ENCODE results near the gene FLT4.
"Not testable (repeated sequence)": the region's sequence is repeated elsewhere in the genome, so short reads cannot be mapped to it uniquely, and the experiment has no call there.

The FLT4 gene

DNA sequence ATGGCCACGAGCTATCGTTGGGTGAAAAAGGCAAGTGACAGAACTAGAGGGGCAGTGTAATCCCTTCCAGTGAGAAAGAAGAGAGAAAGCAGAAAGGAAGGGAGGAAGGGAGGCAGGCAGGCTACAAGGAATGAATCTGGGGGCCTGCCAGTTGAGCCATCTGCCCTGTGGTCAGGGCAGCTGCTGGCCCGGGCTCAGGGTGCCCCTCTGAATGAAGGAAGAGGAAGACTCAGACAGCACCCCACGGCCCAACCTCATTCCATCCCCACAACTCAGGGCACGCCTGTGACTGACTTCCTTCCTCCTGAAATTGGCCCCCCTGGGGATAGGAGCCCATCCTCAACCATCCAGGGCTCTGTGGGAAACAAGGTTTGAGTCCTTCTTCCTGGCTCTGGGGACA lies 20.3 kb upstream of the FLT4 start:
- DNase-seq, result no peak

GRCh38 chr5:180668835-180669596 lies 19.6 kb upstream of the FLT4 start:
- DNase-seq, result no peak

GRCh38 chr5:180666812-180667211 lies 17.4 kb upstream of the FLT4 start:
- DNase-seq, result no peak

DNA sequence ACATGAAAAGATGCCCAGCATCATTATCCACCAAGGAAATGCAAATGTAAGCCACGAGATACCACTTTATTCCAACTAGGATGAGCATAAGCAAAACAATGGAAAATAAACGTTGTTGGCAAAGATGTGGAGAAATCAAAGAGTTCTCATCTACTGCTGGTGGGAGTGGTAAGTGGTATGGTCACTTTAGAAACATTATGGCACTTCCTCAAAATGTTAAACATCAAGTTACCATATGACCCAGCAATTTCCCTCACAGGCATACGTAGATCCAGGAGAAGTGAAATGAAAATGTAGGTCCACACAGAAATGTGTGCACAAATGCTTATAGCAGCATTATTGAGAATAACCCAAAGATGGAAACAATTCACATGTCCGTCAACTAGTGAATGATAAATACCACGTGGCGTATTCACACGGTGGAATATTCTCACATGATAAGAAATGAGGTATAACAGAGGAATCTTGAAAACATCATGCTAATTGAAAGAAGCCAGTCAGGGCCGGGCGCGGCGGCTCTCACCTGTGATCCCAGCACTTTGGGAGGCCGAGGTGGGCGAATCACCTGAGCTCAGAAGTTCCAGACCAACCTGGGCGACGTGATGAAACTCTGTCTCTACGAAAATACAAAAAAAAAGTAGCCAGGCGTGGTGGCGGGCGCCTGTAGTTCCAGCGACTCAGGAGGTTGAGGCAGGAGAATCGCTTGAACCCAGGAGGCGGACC lies 16.4 kb upstream of the FLT4 start:
- DNase-seq, result no peak

DNA sequence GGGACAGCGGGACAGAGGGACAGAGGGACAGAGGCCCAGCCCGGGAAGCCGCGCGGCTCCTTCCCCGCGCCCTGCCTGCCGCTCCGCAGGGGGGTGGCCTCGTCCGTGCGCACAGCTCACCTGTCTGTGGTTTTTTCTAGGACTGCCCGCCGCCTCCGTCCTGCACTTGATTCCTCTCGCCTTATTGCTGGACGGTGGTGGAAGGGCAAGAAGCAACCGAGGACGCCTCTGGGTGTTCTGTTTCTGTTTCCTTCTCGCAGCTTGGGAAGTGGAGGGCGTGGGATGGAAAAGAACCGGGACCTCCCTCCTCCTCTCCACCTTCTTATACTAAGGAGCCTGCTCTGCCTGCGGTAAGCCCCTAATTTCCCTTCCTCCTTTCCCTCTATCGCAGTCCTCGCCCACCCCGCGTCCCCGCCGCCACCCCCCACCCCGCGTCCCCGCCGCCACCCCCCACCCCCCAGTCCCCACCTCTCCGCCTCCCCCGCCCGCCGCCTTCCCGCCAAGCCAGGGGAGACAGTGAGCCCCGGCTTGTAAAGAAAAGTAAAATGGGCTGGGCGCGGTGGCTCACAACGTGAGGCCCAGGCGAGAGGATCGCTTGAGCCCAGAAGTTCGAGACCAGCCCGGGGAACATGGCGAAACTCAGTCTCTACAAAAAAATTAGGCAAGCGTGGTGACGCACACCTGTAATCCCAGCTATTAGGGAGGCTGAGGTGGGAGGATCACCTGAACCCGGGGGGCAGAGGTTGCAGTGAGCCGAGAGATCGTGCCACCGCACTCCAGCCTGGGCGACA lies 9.6 kb upstream of the FLT4 start:
- no peak for DNase-seq

DNA sequence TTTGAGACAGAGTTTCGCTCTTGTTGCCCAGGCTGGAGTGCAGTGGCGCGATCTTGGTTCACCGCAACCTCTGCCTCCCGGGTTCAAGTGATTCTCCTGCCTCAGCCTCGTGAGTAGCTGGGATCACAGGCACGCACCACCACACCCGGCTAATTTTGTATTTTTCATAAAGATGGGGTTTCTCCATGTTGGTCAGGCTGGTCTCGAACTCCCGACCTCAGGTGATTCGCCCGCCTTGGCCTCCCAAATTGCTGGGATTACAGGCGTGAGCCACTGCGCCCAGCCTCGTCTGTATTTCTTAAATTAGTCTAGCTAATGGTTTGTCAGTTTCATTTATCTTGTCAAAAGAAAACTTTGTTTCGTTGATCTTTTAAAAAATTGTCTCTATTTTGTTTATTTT lies 5.8 kb upstream of the FLT4 start:
- not testable (repeated sequence) for DNase-seq

DNA sequence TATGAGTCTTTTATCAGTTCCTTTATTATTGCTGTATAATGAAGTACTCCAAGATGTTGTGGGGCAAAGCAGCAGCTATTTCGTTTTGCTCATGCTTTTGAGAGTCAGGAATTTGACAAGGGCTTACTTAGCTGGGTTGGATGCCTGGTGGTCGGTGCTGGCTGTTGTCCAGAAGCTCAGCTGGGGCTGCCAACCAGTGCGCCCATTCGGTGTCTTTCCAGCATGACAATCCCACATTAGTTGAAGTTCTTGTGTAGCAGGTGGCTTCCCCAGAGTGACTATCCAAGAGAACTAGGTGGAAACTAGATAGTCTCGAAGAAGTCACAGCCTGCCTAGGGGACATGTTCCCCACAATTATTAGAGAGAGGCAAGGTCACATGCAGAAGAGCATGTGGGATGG lies 3.4 kb upstream of the FLT4 start:
- no peak for DNase-seq

GRCh38 chr5:180652346-180652745 lies 2.9 kb upstream of the FLT4 start:
- DNase-seq, result no peak

DNA sequence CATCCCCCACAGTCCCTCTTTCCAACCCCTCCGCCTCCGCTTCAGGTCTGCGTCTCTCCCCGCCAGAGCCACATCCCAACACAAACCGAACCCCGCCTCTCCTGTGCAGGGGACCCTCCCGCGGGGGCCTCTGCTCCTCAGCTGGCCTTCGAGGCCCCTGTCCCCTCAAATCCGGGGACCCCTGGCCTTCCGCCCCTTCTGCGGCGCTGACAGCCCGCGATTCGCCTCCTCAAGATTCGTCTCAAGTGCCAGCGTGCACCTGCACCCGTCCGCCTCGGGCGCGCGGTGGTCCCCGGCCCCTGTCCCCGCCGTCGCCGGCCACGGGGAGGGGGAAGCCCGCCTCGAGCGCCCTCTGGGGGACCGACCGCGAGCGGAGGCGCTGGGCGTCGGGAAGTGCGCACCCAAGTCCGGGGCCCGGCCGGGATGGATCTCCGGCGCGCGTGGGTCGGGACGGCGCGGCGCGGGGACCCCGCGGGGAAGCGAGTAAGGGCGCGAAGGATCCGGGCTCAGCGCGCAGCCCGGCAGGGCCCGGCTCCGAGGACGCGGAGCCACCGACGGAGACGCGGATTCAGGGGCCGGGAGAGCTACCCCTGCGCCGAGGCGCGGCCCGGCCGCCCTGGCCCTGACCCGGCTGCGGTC lies 623 bp downstream of the FLT4 start:
- no peak for DNase-seq

DNA sequence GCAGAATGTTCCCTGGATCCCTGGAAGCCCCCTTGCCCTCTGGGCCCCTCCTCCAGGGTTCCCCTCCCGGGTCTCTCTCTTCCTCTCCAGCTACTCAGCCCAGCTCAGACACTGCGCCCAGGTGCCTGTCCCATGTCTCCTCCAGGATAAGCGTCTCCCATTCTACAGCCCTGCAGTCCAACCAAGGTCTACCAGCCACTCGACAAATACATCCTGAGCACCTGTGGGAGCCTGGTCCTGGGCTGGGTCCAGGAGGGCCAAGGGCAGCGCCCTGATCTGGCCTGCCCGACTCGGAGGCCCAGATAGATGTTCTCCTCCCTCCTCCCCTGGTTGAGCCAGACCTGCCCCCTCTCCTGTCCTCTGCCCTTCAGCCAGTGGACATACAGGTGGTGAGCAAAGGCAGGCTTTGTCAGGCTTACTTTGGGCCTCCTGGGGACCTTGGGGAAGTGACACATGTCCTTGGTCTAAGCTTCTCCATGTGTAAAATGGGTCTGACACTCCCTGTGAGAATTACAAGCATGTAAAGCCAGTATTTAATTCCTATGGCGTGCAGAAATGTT lies 1.4 kb downstream of the FLT4 start:
- DNase-seq, result no peak

GRCh38 chr5:180647465-180647864 lies 1.9 kb downstream of the FLT4 start:
- DNase-seq, result no peak

DNA sequence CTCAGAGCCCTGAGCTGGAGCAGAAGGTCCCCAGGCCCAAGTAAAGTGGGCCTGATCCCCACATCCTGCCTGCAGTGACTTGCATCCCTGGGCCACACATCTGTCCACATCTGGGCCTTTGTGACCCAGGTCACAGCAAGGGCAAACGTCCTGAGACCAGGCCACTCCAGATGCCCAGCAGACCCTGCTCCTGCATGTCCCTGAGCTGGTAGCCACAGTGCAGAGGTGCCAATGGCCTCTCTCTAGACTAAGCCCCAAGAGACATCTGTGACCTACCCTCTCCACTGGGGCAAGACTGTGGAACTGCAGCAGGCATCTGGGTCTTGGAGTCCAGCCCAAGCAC lies 2.5 kb downstream of the FLT4 start:
- DNase-seq, result no peak

DNA sequence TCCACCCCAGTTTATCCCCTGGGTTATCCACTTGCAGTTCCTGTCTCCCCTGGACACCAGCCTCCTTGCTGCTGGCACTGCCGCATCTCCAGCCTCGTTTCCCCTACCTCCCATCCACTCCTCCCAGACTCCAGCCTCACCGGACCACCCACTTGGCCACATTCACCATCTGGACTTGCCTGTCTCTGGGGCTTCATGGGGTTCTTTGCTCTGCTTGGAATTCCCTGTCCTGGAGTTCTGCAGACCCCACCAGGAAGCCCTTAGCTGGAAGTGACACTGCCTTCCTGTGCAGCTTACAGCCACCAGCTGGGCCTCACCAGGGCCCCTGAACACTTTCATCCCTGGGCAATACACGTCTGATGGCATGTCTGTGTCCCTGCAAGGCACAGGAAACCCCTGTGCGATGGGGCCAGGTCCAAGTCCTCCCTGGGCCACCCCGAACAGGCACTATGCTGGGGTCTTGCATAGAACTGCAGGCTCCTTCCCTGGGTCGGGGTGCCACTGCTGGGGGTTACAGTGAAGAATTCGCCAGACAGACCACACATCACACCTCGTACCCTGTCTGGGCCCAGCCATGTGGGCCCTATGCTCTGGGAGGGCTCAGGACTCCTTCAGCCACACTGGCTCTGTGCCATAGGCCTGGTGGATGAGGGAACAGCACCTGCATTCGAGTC lies 3.0 kb downstream of the FLT4 start:
- DNase-seq, result no peak

GRCh38 chr5:180645274-180646204 lies 3.9 kb downstream of the FLT4 start:
- DNase-seq, result no peak

DNA sequence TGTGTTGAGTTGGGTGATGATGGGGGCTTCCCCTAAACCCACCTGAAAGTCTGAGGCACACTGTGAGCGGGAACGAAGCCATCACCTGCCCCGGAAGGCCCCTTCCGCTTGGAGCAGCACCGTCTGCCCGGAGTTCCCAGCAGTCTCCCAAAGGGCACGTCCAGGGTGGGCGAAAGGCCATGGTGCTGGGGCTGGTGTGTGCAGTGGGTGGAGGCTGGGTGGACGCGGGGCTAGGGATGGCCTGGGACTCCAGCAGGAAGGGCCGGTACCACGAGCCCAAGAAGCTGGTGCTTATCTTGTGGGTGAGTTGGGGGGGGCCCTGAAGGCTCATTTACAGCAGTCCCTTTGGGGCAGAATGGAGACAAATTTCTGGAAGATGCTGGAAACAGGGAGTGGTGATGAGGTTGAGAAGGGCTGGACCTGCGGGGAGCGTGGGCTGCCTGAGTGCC lies 4.6 kb downstream of the FLT4 start:
- no peak for DNase-seq

- DNase-seq, result no peak
Observed at GRCh38 chr5:180644129-180644824, 5.1 kb downstream of the FLT4 start.

- DNase-seq, result no peak
Observed at GRCh38 chr5:180643191-180643851, 6.1 kb downstream of the FLT4 start.

GRCh38 chr5:180642779-180643178 lies 6.6 kb downstream of the FLT4 start:
- DNase-seq, result no peak

- DNase-seq, result no peak
Observed at GRCh38 chr5:180642181-180642775, 7.1 kb downstream of the FLT4 start.

GRCh38 chr5:180641566-180641900 lies 7.9 kb downstream of the FLT4 start:
- DNase-seq, result no peak

Data from stimulated activated naive CD4-positive, alpha-beta T cell treated with Interleukin-2 at 50 U/mL for 16 hours (primary cell).